GM18505 (cell line): ENCODE data around the gene STX1B.
"Not testable (repeated sequence)": the region's sequence is repeated elsewhere in the genome, so short reads cannot be mapped to it uniquely, and the experiment has no call there.

ENCODE experiments used
- ATAC-seq: cut with Tn5 transposase; IDR thresholded peaks from one replicate; pipeline ENCODE4 v1.9.1; 2021; ENCODE audit not compliant: unreplicated experiment
- POLR2A ChIP-seq: IDR thresholded peaks from 4 replicates; pipeline ENCODE4 v1.6.1; 2011; ENCODE audit warnings: borderline replicate concordance; ENCODE audit not compliant: insufficient read depth, insufficient read length; ENCODE audit errors: extremely low read depth

Gene STX1B

GRCh38 chr16:30942426-30942806, 68.0 kb downstream of the STX1B start:
- no peak for TF ChIP-seq POLR2A
- peak; percentile 7 for ATAC-seq

- peak; percentile 72 for ATAC-seq
- no peak for TF ChIP-seq POLR2A
Measured at GRCh38 chr16:30941600-30942425, 68.6 kb downstream of the STX1B start.

- ATAC-seq = not testable (repeated sequence)
Measured at GRCh38 chr16:30939571-30939970, 70.9 kb downstream of the STX1B start.
